A549 treated with CpdA at 1 μM for 4 hours (cell line): Measurements from ENCODE around the gene CTSV. TPM values are rescaled to one million over a fixed set of nuclear protein-coding genes. Genes with fewer than 3 reads are reported as not detected.

ENCODE experiments used
- total RNA-seq: library from RNA; stranded (reverse); fragments of 200-300 nt; extraction: Qiagen RNA extraction; gene quantifications from 5 replicates; pipeline ENCODE4 v1.2.3, GENCODE V29; 2022; ENCODE audit warnings: low read depth

The CTSV gene
- total RNA-seq: 12.2 to 15.9 TPM (median 12.9 TPM) in 5 replicates

DNA sequence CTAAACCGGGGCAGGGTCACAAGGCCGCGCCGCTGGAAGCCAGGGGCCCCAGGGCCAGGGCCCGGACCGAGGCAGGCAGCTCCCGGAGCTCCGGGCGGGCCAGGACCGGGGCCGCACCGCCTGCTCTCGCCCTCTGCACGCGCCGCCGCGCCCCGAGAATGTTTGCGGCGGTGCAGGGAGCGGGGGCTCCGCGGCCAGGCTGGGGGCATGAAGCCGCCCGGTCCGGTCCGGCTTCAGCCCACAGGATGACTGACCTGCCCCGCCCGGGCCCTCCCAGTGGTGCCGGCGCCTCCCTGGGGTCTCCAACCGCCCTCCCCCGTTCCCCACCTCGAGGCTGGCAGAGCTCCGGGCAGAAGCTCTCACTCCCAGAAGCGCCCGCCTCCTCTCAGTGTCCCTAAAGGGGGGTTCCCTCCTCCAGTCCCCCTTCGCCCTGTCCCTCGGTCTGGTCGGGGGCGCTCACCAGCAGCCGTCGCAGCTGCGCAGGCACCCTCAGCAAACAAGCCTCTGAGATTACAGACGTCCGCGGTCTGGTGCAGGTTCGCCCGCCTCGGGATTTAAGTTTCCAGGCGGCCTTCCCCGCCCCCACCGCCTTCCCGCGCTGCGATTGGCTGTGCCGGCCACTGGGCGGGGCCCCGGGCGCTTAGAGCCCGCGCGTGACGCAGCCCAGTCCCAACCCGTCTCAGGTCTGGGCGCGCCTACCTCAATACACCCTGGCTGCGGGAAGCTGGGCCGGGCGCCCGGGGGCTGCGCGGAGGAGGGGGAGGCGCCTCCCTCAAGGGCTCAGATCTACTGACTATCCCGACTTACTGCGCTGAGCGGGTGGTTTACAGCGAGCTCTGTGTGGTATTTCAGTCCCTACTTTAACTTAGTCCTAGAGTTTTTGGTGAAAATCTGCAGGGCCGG, at the start of gene CTSV:
TSS of gene CTSV (minus strand) at position 532 of the 903 bp plus-strand sequence. CDS start 1,099 bp downstream, outside the sequence.

Other genes starting within 250 kb of the CTSV start
- gene ZNF782, start 184.6 kb downstream of the CTSV start, total RNA-seq: 1.2 to 2.1 TPM (median 1.5 TPM) in 5 replicates
- gene NUTM2G, start 110.3 kb downstream of the CTSV start, total RNA-seq: not detected in 5 replicates